NCI-H2196 treated with DMSO at 0.1 percent for 48 hours (cell line): Measurements from ENCODE around the gene SPSB1.
"Not testable (repeated sequence)": the region's sequence is repeated elsewhere in the genome, so short reads cannot be mapped to it uniquely, and the experiment has no call there.

Experiments used
- DNase-seq: peaks from one replicate; lab custom pipeline; 2025; ENCODE audit not compliant: unreplicated experiment; lab: John Stamatoyannopoulos, UW

Gene SPSB1

DNA sequence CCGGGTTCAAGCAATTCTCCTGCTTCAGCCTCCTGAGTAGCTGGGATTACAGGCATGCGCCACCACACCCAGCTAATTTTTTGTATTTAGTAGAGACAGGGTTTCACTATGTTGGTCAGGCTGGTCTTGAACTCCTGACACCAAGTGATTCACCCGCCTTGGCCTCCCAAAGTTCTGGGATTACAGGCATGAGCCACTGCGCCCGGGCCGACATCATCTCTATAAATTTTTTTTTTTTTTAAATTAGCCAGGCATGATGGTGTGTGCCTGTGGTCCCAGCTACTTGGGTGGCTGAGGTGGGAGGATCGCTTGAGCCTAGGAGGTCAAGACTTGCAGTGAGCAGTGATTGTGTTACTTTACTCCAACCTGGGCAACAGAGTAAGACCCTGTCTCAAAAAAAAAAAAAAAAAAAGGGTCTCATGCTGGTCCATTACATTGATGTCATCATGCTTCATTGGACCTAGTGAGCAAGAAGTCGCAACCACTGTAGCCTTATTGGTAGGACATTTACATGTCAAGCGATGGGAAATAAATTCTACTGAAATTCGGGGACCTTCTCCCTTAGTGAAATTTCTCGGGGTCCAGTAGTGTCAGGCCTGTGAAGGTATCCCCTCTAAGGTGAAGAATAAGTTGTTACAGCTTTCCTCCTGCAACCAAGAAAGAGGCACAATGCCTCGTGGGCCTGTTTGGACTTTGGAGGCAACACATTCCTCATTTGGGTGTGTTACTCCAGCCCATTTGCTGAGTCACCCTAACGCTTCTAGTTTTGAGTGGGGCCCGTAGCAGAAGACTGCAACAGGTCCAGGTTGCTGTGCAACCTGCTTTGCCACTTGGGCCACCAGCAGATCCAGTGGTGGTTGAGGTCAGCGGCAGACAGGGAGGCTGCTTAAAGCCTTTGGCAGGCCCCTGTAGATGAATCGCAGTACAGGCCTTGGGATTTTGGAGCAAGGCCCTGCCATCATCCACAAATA, 7.2 kb downstream of the SPSB1 start:
- DNase-seq: not testable (repeated sequence)

DNA sequence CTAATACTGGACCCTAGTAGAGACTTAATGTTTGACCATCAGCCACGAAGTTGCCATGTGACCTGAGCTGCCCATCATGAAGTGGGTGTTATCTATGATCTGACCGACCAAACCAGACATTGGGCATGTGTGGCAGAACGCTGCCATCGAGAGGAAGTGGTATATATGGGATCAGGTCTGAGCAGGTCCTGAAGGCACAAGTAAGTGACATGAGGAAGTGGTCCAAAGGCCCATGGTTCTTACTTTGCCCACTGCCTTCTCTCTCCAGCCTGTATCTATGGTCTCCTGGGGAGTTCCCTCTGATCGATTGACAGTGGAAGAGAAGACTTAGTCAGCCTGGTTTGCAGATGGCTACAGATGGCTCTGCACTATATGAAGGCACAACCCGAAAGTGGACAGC, 7.9 kb downstream of the SPSB1 start:
- DNase-seq: no peak

DNA sequence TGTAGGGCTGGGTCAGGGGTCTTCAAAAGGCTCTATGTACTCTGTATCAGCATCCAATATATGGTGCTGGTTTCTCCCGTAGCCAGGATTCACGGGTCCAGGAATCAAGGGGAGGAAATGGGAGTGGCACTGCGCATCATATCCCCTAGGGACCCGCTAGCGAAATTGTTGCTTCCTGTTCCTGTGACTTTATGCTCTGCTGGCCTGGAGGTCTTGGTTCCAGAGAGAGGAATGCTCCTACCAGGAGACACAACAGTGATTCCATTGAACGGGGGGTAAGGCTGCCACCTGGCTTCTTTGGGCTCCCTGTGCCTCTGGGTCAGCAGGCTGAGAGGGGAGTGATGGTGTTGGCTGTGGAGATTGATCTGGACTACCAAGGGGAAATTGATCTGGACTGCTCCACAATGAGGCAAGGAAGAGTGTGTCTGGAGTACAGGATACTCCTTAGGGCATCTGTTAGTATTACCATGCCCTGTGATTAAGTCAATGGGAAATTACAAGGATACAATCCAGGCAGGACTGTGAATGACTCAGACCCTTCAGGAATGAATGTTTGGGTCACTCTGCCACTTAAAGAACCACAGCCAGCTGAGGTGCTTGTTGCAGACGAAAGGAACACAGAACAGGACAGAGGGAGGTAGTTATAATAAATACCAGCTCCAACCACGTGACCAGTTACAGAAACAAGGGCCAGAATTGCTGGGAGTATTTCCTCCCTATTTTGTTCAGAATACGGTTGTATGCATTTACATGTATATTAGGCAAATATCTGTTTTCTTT, 10.2 kb downstream of the SPSB1 start:
- DNase-seq: peak; percentile 26

DNA sequence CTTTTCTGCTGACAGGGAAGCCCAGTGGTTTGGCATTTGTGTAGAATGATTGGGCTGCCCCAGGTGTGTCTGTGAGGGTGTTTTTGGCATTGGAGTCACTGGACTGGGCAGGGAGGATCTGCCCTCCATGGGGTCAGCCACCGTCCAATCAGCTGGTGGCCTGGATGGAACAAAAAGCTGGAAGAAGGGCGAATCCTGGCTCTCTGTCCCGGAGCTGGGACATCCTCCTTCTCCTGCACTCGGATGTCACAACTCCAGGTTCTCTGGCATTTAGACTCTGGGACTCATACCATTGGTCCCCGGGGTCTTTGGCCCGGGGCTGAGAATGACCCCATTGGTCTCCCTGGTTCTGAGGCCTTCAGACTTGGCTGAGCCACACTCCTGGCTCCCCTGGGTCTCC, 11.2 kb downstream of the SPSB1 start:
- DNase-seq: no peak

DNA sequence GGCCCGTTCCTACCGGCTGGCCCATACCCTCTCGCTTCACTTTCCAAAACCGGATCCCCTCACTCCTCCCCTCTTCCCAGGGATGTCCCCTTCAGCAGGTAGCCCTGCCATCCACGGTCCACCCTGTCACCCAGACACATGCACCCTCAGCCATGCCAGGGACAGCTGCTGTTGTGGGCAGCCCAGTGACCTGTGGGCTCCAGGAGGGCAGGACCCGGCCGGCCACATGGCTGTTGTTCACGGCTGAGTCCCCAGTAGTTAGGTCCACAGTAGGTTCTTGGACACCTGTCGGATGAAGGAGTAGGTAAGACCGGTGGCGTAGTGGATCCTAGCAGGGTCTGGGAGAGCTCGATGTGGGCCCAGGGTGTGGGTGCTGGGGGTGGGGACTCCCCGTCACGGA, 12.5 kb downstream of the SPSB1 start:
- DNase-seq: no peak

DNA sequence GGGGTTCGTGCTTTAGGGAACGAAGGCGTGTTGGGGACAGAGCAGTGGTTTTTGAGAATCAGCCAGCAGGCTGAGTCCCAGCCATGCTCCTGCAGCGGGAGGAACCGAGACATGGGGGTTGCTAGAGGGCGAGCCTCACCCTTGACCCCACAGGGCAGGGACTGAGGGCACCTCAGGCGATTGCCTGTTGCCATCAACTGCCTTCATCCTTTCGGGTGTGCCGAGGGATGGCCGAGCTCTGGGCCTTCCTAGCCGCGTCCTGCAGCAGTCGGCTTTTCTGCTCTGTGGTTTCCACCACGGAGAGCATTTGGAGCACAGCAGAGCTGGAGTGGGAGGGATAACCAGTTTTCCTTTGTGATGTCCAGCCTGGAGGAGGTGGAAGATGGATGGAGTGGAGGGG, 13.3 kb downstream of the SPSB1 start:
- DNase-seq: no peak

DNA sequence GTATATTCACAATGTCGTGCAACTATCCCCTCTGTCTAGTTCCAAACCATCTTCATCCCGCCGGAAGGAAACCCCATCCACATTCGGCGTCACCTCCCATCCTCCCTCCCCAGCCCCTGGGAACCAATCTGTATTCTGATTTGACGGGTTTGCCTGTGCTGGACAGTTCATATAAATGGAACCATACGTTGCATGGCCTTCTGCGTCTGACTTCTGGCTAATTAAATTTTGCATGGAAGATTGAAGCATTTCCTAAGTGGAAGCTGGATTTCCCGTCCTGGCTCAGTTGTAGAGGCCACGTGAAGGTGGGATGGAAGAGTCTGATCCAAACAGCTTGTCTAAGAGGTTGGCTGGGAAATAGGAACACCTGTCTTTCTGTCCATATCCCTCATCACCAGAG, 14.6 kb downstream of the SPSB1 start:
- DNase-seq: no peak

DNA sequence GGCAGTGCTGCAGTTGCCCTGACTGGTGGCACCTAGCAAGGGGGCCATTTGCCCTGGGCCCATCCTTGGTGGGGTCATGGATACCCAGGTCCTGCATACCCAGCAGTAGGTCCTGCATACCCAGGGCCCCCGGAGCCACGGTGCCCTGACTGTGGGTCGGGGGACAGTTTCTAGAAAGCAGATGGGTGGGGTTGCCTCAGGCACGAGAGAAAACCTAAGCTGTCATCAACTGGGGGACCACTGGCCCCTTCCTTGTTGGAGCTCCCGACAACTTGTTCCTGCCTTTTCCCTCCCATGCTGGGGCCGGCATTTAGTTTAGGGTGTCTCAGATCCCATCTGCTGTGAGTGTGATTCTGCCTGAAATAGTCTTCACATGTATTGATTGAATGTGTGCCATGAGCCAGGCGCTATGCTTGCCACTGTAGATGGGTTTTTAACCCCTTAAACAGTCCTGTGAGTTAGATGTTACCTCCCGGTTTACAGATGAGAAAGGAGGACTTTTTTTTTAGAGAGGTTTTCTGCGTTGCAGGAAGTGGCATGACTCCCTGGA, 15.6 kb downstream of the SPSB1 start:
- DNase-seq: no peak

DNA sequence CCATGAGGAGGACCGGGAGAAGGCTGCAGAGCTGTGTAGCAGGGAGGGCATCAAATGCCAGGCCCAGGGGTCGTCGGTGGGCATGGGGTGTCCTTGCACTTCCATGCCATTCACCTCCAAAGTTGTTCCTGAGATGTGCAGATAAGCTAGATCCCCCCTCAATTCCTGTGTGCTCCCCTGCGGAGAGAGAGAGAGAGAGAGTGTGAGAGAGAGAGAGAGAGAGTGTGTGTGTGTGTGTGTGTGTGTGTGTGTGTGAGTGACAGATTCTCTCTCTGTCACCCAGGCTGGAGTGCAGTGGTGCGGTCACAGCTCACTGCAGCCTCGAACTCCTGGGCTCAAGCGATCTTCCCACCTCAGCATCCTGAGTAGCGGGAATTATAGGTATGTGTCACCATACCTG, 16.4 kb downstream of the SPSB1 start:
- DNase-seq: no peak

DNA sequence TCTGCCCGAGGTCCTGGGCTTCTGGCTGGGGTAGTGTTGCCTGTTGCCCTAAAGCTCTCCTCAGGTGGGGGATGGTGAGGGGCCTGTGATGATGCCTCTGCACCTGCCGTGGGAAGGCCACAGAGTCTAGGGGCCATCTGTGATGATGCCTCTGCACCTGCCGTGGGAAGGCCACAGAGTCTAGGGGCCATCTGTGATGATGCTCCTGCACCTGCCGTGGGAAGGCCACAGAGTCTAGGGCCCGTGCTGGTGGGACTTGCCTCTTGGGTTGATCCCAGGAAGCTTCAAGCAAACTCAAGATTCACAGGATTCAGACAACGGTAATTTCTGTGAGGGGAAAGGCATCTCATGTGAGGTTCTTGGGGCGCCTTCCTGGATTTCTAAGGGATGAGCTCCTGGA, 17.3 kb downstream of the SPSB1 start:
- no peak for DNase-seq

DNA sequence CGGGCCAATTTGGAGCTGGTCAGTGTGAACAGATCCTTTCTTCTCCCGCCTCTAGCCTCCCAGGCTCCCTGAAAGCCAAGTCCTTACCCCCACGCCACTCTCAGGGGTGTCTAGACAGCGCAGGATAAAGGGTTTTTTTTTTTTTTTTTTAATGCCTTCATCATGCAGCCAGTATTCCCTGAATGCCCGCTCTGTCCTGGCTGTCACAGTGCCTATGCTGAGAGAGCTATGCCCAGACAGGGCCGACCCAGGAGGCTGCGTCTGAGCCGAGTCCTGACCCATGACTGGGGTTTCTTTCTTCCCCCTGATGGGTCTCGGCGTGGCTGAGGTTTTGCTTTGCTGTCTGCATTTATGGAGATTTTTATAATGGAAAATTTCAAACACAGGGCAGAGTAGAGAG, 18.3 kb downstream of the SPSB1 start:
- DNase-seq: no peak

DNA sequence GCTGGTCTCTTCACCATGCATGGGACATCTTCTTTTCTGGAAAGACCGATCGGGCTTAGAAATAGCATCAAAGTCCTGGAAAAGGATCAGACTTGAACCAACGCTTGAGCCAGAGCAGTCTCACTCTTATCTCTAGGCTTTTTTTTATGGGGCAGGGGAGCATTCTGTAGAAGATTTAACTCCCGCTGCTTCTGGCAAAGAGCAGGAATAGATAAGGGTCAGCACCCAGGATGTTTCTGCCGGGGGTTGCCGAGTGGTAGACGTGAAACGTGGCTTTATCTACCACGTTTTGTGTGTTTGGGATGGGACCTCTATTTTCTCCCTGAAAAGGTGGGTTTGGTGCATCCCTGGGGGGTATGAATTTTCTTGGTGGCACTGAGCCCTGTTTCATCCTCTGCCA, 18.8 kb downstream of the SPSB1 start:
- no peak for DNase-seq

DNA sequence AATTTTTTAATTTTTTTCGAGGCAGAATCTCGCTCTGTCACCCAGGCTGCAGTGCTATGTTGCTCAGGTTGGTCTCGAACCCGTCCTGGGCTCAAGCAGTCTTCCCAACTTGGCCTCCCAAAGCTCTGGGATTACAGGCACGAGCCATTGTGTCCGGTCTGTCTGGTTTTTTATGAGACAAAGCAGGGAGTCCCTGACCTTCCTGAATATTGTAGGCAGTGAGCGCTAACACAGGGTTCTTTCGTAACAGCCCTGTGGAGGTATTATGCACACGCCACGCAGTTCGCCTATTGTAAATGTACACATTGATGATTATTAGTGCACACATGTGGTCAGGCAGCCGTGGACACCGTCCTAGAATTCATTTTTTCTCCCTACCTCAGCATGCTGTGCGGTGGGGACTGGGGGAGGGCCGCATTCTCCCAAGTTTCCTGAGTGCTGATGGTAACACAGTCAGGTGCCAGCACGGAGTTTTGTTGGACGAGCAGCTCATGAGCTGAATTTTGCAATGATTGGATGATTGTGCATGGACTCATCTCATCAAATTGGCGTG, 19.6 kb downstream of the SPSB1 start:
- no peak for DNase-seq

DNA sequence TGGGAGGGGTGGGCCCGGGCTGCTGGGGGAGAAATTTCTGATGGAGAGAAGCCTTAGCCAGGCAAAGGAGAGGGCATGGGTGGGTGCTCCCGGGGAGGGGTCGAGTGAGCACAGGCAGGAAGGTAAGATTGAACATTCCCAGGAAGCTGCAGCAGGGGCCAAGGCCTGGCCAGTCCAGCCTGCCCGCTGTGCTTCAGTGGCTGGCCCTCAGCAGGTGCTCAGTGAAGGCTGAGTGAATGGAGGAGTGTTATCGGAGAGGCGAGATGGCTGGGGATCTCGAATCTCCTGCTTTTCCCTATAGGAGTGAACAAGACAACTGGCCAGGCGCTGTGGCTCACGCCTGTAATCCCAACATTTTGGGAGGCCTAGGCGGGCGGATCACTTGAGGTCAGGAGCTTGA, 20.9 kb downstream of the SPSB1 start:
- no peak for DNase-seq

DNA sequence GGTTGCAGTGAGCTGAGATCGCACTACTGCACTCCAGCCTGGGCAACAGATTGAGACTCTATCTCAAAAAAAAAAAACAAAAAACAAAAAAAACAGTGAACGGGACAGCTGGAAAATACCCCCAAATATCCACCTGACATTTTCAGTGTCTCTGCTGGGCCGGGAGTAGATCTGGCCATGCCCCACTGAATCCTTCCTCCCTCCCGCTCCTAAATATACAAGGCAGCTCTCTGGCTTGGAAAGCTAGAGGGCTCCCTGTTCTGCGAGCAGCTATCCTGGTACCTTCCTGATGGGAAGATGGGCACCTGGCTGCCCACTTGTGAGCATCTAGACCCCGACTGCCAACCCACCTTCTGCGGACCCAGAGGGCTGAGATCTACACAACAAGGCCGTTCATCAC, 21.4 kb downstream of the SPSB1 start:
- DNase-seq: no peak

DNA sequence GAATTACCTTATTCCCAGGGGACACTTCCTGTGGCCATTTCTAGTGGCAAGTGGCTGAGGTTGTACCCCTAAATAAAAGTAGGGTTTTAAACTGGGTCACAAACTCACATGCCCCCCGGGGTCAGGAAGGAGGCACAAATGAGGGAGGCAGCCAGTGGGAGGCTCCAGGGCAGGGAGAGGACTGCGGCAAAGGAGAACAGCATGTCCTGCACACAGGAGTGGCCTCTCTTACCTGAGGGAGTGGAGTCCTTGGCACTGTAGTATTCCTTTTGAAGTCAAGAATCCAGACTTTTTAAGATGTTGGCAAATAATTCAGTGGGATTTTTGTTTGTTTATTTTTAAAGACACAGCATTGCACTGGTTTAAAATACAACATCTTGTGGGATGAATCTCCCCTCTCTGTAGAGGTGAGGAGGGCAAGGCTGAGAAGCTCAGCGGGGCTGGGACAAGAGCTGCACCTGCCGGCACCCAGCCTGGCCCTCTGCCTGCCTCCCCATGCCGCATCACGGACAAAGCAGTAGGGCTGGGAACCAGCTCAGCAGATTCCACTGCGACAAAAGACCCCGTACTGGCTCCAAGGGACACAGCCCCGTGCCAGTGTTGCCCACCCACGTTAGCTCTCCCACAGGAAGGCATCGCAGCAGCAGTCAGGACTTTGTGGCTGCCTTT, 22.2 kb downstream of the SPSB1 start:
- no peak for DNase-seq

DNA sequence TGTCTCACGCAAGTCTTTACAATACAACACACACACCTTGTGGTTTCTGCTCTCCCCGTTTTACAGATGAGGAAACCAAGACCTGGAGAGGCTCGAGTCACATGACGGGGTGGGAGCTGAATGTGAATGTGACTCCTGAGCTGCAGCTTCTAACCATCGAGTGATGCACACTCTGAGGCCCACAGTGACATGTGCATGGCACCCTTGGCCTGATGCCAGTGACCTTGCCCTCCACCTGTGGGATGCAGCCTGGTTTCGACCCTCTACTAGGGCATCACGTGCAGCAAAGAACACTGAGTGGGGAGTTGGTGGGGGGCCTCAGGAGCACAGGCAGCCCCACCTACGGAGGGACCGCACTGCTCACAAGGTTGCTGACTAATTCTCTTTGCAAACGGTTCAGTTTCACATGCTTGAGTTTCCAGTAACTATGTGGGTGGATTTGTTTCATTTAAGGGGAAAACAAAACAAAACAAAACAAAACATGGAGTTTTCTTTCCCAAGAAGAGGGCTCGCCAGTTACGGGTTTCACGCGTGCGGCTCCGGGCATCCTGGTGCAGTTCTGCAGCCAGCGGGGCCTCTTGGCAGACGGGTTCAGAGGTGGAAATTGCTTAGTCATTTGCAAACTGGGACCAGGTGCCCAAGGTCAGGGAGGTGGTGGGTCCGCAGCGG, 22.9 kb downstream of the SPSB1 start:
- no peak for DNase-seq

DNA sequence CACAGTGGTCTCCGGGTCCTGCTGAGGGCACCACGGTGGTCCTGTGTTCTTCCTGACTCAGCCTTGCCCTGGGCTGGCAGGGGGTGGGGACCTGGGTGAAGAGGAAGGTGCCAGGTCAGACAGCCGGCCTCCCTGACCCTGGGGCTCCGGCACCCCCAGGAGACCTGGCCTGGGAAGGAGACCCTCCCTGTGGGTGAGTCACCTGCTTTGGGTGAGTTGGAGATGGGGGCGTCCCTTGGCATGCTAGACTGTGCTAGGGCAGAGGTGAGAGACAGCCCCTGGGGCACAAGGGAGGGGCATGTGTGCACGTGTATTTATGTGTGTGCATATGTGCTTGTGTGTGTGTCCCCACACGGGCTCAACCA, 23.4 kb downstream of the SPSB1 start:
- DNase-seq: no peak

DNA sequence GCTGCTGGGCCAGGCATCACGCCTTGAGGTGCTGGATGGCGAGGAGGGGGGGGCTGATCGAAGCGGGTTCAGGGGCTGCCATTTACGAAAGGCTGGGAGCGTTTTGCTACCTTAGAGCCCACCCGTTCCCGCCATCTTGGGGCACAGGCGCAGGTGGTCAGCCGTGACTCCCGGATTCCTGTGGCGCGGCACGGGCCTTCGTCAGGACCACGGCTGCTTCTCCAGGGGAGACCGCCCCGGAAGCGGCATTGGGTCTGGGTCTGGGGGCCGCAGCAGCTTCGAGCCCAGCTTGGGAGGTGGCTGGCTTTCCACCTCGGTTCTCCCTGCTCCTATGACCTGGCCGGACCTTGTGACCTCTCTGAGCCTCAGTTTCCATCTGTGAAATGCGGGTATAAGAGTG, 23.8 kb downstream of the SPSB1 start:
- no peak for DNase-seq

DNA sequence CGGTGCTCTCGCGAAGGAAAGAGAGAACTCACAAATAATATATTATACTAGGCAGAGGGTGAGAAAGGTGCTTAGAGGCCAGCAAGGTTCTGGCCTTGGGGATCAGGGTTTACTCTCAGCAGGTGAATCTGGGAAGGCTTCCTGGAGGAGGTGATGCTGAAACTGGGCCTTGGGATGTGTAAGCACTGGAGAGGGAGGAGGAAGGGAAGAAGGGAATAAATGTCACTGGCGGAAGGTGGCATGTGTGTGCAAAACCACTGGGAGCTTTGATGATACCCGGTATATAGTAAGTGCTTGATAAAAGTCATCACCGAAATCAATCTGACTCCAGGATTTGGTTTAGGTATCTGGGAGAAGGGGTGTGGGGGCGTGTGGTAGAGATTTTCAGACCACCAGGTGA, 24.4 kb downstream of the SPSB1 start:
- no peak for DNase-seq
